Measurements from ENCODE around the gene SLC49A3.

Gene SLC49A3

GRCh38 chr4:654871-655463 is 34.0 kb downstream of the SLC49A3 start:
- no peak for TF ChIP-seq CTCF (IDR thresholded peaks at IDR 0.05; ENCODE audit: extremely low read depth, insufficient read depth, missing control alignments)
- DNase-seq (ENCODE audit: low spot score): no peak
- in situ Hi-C loops (cut with MboI; ENCODE audit: low pct_unique_long_range_greater_than_20kb, low sequenced_read_pairs, unreplicated experiment): no loop called here

- in situ Hi-C loops (cut with MboI; ENCODE audit: low pct_unique_long_range_greater_than_20kb, low sequenced_read_pairs, unreplicated experiment): no loop called here
Measured at GRCh38 chr4:654503-654845, 34.5 kb downstream of the SLC49A3 start.

GRCh38 chr4:653831-654502 is 35.0 kb downstream of the SLC49A3 start:
- in situ Hi-C loops (cut with MboI; ENCODE audit: low pct_unique_long_range_greater_than_20kb, low sequenced_read_pairs, unreplicated experiment): no loop called here
- no peak for DNase-seq (ENCODE audit: low spot score)
- no peak for TF ChIP-seq CTCF (IDR thresholded peaks at IDR 0.05; ENCODE audit: extremely low read depth, insufficient read depth, missing control alignments)

More at GRCh38 chr4:654503-654845, 34.5 kb downstream of the SLC49A3 start:
- no peak for DNase-seq (ENCODE audit: low spot score)
- TF ChIP-seq CTCF (IDR thresholded peaks at IDR 0.05; ENCODE audit: extremely low read depth, insufficient read depth, missing control alignments): no peak

GRCh38 chr4:653080-653821 is 35.7 kb downstream of the SLC49A3 start:
- in situ Hi-C loops (cut with MboI; ENCODE audit: low pct_unique_long_range_greater_than_20kb, low sequenced_read_pairs, unreplicated experiment): no loop called here
- DNase-seq (ENCODE audit: low spot score): no peak
- TF ChIP-seq CTCF (IDR thresholded peaks at IDR 0.05; ENCODE audit: extremely low read depth, insufficient read depth, missing control alignments): no peak

- no peak for TF ChIP-seq CTCF (IDR thresholded peaks at IDR 0.05; ENCODE audit: extremely low read depth, insufficient read depth, missing control alignments)
- in situ Hi-C loops (cut with MboI; ENCODE audit: low pct_unique_long_range_greater_than_20kb, low sequenced_read_pairs, unreplicated experiment): no loop called here
- no peak for DNase-seq (ENCODE audit: low spot score)
Measured at GRCh38 chr4:651884-652642, 36.9 kb downstream of the SLC49A3 start.
